H1 (cell line): ENCODE measurements around the gene KCMF1. TPM values are rescaled to one million over a fixed set of nuclear protein-coding genes. Genes with fewer than 3 reads are reported as not detected.

Source experiments
- CTCF ChIA-PET: fragments of 300-600 bp; sonication (Branson Sonifier 250); formaldehyde crosslinking; loops from one replicate; lab custom pipeline; 2021; ENCODE audit not compliant: partially characterized antibody; lab: Charles Lee
- POLR2A ChIA-PET: fragments of 300-600 bp; sonication (Branson Sonifier 250); formaldehyde crosslinking; loops from one replicate; lab custom pipeline; 2021; ENCODE audit warnings: inconsistent platforms; ENCODE audit not compliant: partially characterized antibody; lab: Charles Lee
- DNase-seq, 2 experiments: peaks; one replicate each; pipeline versions ENCODE4 v3.0.0 to v3.0.0-alpha.2; 2010 to 2022; ENCODE audit warnings: low spot score in 2 of 2, low read depth in 1 of 2, mixed read lengths in 1 of 2
- FAIRE-seq: peaks from 2 replicates; lab custom pipeline; 2011; peaks lifted over from hg19 to GRCh38; lab: Jason Lieb, UNC
- H2AFZ ChIP-seq: 2 replicates; pipeline ENCODE4 v1.8.1; 2012; ENCODE audit warnings: low read length, inconsistent platforms
- H2AK5ac ChIP-seq: 2 replicates; pipeline ENCODE4 v1.6.1; 2013; ENCODE audit warnings: low read depth, low read length
- H2BK120ac ChIP-seq: replicated peaks from 2 replicates; pipeline ENCODE3; 2013; ENCODE audit warnings: low read depth, low read length, inconsistent platforms
- H2BK12ac ChIP-seq: 2 replicates; pipeline ENCODE4 v1.6.1; 2013; ENCODE audit warnings: low read depth, low read length
- H2BK15ac ChIP-seq: 2 replicates; pipeline ENCODE4 v1.6.1; 2013; ENCODE audit warnings: low read length
- H2BK20ac ChIP-seq: 2 replicates; pipeline ENCODE4 v1.6.1; 2013; ENCODE audit warnings: low read length
- H2BK5ac ChIP-seq: 2 replicates; pipeline ENCODE4 v1.6.1; 2013; ENCODE audit warnings: low read depth, low read length
- H3K14ac ChIP-seq: 2 replicates; pipeline ENCODE4 v1.6.1; 2013; ENCODE audit warnings: inconsistent platforms; ENCODE audit not compliant: insufficient read length
- H3K18ac ChIP-seq: 2 replicates; pipeline ENCODE4 v1.6.1; 2013; ENCODE audit warnings: low read length; ENCODE audit errors: extremely low read depth
- H3K23ac ChIP-seq: 2 replicates; pipeline ENCODE4 v1.6.1; 2013; ENCODE audit warnings: inconsistent platforms; ENCODE audit not compliant: insufficient read length
- H3K23me2 ChIP-seq: 2 replicates; pipeline ENCODE4 v1.6.1; 2013; ENCODE audit warnings: low read depth, low read length
- H3K27ac ChIP-seq: 2 replicates; pipeline ENCODE4 v1.6.1; 2011; ENCODE audit warnings: low read depth, low read length, inconsistent platforms
- H3K27me3 ChIP-seq, 4 experiments: replicated peaks in 1 of 4; 1 replicate in 1 of 4; 2 replicates in 3 of 4; pipeline versions ENCODE4 v1.6.1 to v1.8.1; 2011 to 2013; ENCODE audit warnings: low read length in 3 of 4, mild to moderate bottlenecking in 3 of 4, inconsistent platforms in 2 of 4, mixed read lengths in 2 of 4, moderate library complexity in 1 of 4; ENCODE audit not compliant: control insufficient read depth in 3 of 4, insufficient read depth in 3 of 4; ENCODE audit errors: extremely low read depth in 1 of 4
- H3K36me3 ChIP-seq, 4 experiments: 2 replicates each; pipeline versions ENCODE4 v1.6.1 to v1.8.1; 2011 to 2013; ENCODE audit warnings: mild to moderate bottlenecking in 4 of 4, low read length in 3 of 4, moderate library complexity in 2 of 4, control low read depth in 1 of 4, inconsistent platforms in 1 of 4; ENCODE audit not compliant: insufficient read depth in 4 of 4, control insufficient read depth in 2 of 4
- H3K4ac ChIP-seq: replicated peaks from 2 replicates; pipeline ENCODE3; 2013; ENCODE audit warnings: low read length, low read depth, mixed read lengths, inconsistent platforms; ENCODE audit not compliant: insufficient read length
- H3K4me1 ChIP-seq, 4 experiments: replicated peaks in 1 of 4; 1 replicate in 1 of 4; 2 replicates in 3 of 4; pipeline versions ENCODE4 v1.6.1 to v1.8.1; 2011 to 2013; ENCODE audit warnings: low read length in 3 of 4, inconsistent platforms in 2 of 4, mixed read lengths in 1 of 4; ENCODE audit not compliant: insufficient read depth in 4 of 4, control insufficient read depth in 3 of 4
- H3K4me2 ChIP-seq, 2 experiments: 2 replicates each; pipeline versions ENCODE4 v1.6.1 to v1.8.1; 2011 to 2013; ENCODE audit warnings: low read depth in 2 of 2, low read length in 2 of 2, control low read depth in 1 of 2, inconsistent platforms in 1 of 2, mild to moderate bottlenecking in 1 of 2; ENCODE audit not compliant: insufficient read depth in 1 of 2
- H3K4me3 ChIP-seq, 4 experiments: fragments of 200-600, 300-600 bp in 1 of 4; sonication (generic), shearing (Covaris generic), sonication (Bioruptor Twin) in 1 of 4; 2 replicates each; pipeline versions ENCODE4 v1.5.1 to v1.8.1; 2011 to 2016; ENCODE audit warnings: low read length in 4 of 4, low read depth in 3 of 4, control low read depth in 2 of 4, inconsistent platforms in 2 of 4, mild to moderate bottlenecking in 2 of 4, mixed read lengths in 1 of 4, moderate library complexity in 1 of 4; ENCODE audit not compliant: insufficient read depth in 2 of 4; ENCODE audit errors: extremely low read depth in 1 of 4
- H3K56ac ChIP-seq: replicated peaks from 2 replicates; pipeline ENCODE3; 2013; ENCODE audit warnings: low read depth, mild to moderate bottlenecking, mixed read lengths, low read length, inconsistent platforms; ENCODE audit not compliant: insufficient read length
- H3K79me1 ChIP-seq: 2 replicates; pipeline ENCODE4 v1.6.1; 2013; ENCODE audit warnings: low read depth, low read length, control low read depth
- H3K79me2 ChIP-seq, 2 experiments: 2 replicates each; pipeline versions ENCODE4 v1.6.1 to v1.8.1; 2012 to 2013; ENCODE audit warnings: low read length in 2 of 2, mild to moderate bottlenecking in 2 of 2, inconsistent platforms in 1 of 2; ENCODE audit not compliant: insufficient read depth in 2 of 2, control insufficient read depth in 1 of 2
- H3K9ac ChIP-seq, 4 experiments: replicated peaks in 1 of 4; 1 replicate in 1 of 4; 2 replicates in 3 of 4; pipeline versions ENCODE4 v1.6.1 to v1.8.1; 2011 to 2013; ENCODE audit warnings: low read depth in 3 of 4, low read length in 3 of 4, control low read depth in 2 of 4, mild to moderate bottlenecking in 2 of 4, moderate library complexity in 2 of 4, inconsistent platforms in 1 of 4; ENCODE audit errors: extremely low read depth in 1 of 4
- H3K9me3 ChIP-seq, 2 experiments: 2 replicates each; pipeline versions ENCODE4 v1.6.1 to v1.8.1; 2012 to 2013; ENCODE audit warnings: mild to moderate bottlenecking in 2 of 2, moderate library complexity in 2 of 2, control low read depth in 1 of 2, inconsistent platforms in 1 of 2, low read depth in 1 of 2, low read length in 1 of 2, mixed read lengths in 1 of 2; ENCODE audit not compliant: insufficient read depth in 2 of 2
- H4K20me1 ChIP-seq, 2 experiments: replicated peaks in 1 of 2; 2 replicates each; pipeline versions ENCODE3 to v1.8.1; 2011 to 2013; ENCODE audit warnings: inconsistent platforms in 2 of 2, low read length in 2 of 2, mild to moderate bottlenecking in 1 of 2; ENCODE audit not compliant: insufficient read depth in 2 of 2, control insufficient read depth in 1 of 2
- H4K5ac ChIP-seq: 2 replicates; pipeline ENCODE4 v1.6.1; 2013; ENCODE audit warnings: low read length, low read depth, mixed read lengths, inconsistent platforms; ENCODE audit not compliant: insufficient read length
- H4K8ac ChIP-seq: 2 replicates; pipeline ENCODE4 v1.8.0; 2013; ENCODE audit warnings: mild to moderate bottlenecking, moderate library complexity, low read length, inconsistent platforms; ENCODE audit not compliant: insufficient read depth; ENCODE audit errors: extremely low read depth
- H4K91ac ChIP-seq: replicated peaks from 2 replicates; pipeline ENCODE3; 2013; ENCODE audit warnings: low read length, mixed read lengths, inconsistent platforms; ENCODE audit not compliant: insufficient read length
- ATF3 ChIP-seq: IDR thresholded peaks from 2 replicates; pipeline ENCODE4 v1.6.1; 2011; ENCODE audit warnings: low read depth, mild to moderate bottlenecking, low read length; ENCODE audit not compliant: insufficient read depth
- CHD1 ChIP-seq: IDR thresholded peaks from 2 replicates; pipeline ENCODE4 v1.6.1; 2012; ENCODE audit warnings: low read depth, low read length, improper control_type of control experiment
- GABPA ChIP-seq: IDR thresholded peaks from 2 replicates; pipeline ENCODE4 v1.6.1; 2011; ENCODE audit warnings: mild to moderate bottlenecking, low read length, moderate library complexity, borderline replicate concordance; ENCODE audit not compliant: insufficient read depth
- KDM5A ChIP-seq: fragments of 200-600 bp; IDR thresholded peaks from 2 replicates; pipeline ENCODE4 v1.7.1; 2012; ENCODE audit warnings: mild to moderate bottlenecking, low read length, inconsistent platforms, mixed read lengths
- NANOG ChIP-seq: IDR thresholded peaks from 2 replicates; pipeline ENCODE4 v1.6.1; 2011; ENCODE audit warnings: low read length, low read depth, mild to moderate bottlenecking, inconsistent platforms; ENCODE audit not compliant: insufficient read depth, poor library complexity, severe bottlenecking
- PHF8 ChIP-seq: fragments of 200-600 bp; sonication (generic); conservative IDR thresholded peaks from 2 replicates; pipeline ENCODE4 v1.7.1; 2012; ENCODE audit warnings: low read depth, mild to moderate bottlenecking, inconsistent platforms, low read length, moderate library complexity
- POLR2A ChIP-seq, 2 experiments: IDR thresholded peaks; 1 replicate in 1 of 2; 2 replicates in 1 of 2; pipeline ENCODE4 v1.6.1; 2011; ENCODE audit warnings: low read depth in 2 of 2, low read length in 2 of 2, mild to moderate bottlenecking in 2 of 2; ENCODE audit errors: control extremely low read depth in 1 of 2
- RFX5 ChIP-seq: IDR thresholded peaks from 2 replicates; pipeline ENCODE4 v1.6.1; 2011; ENCODE audit warnings: low read depth, low read length, improper control_type of control experiment, borderline replicate concordance
- SIRT6 ChIP-seq: IDR thresholded peaks from one replicate; pipeline ENCODE4 v1.7.1; 2012; ENCODE audit warnings: low read length, inconsistent platforms
- SP2 ChIP-seq: IDR thresholded peaks from 2 replicates; pipeline ENCODE4 v1.6.1; 2012; ENCODE audit warnings: mild to moderate bottlenecking, low read length, inconsistent platforms
- SRF ChIP-seq: IDR thresholded peaks from 2 replicates; pipeline ENCODE4 v1.6.1; 2011; ENCODE audit warnings: mild to moderate bottlenecking, low read depth, low read length, moderate library complexity
- TAF7 ChIP-seq: optimal IDR thresholded peaks from 2 replicates; pipeline ENCODE3; 2011; ENCODE audit warnings: low read depth, mild to moderate bottlenecking, inconsistent platforms, low read length, moderate library complexity, borderline replicate concordance
- USF2 ChIP-seq: IDR thresholded peaks from 2 replicates; pipeline ENCODE4 v1.6.1; 2011; ENCODE audit warnings: low read length, improper control_type of control experiment
- WGBS, 2 experiments: shearing (Covaris generic) in 1 of 2; methylation state at CpG; one replicate each; pipeline versions ENCODE4 v1.1.6 to v1.1.7; 2013 to 2015; ENCODE audit warnings: low lambda C conversion rate in 2 of 2, mixed read lengths in 2 of 2, inconsistent platforms in 1 of 2, low coverage in 1 of 2, missing lambda C conversion rate in 1 of 2; ENCODE audit not compliant: insufficient replicate concordance in 2 of 2, insufficient coverage in 1 of 2, insufficient read length in 1 of 2; ENCODE audit errors: extremely low coverage in 1 of 2, missing lambda C conversion rate in 1 of 2; 5-methylcytosine and 5-hydroxymethylcytosine counted together
- polyA plus RNA-seq, 7 experiments: library from polyadenylated mRNA; depleted of rRNA in 3 of 7; stranded (reverse) in 5 of 7; unstranded in 2 of 7; fragments of >200 nt in 5 of 7; fragments of 200-250 nt in 2 of 7; gene quantifications; 1 replicate in 5 of 7; 2 replicates in 1 of 7; 4 replicates in 1 of 7; pipeline versions ENCODE4 v1.2.1 to v1.2.3, GENCODE V29; 2011 to 2013; ENCODE audit warnings: missing spikeins in 2 of 7, mixed read lengths in 2 of 7
- total RNA-seq: library from RNA; stranded (reverse); fragmentation: NEBNext Ultra II Directional; extraction: Animal tissue kit (Norgen Biotek cat#: 25700); gene quantifications from 2 replicates; pipeline ENCODE4 v1.2.1, GENCODE V29; 2021

The KCMF1 gene
- total and polyA plus RNA-seq, 2 of the 8 experiments (the other 6 are each of a cell fraction or from before 2014, with no cell fraction given): 86.9 to 149 TPM

GRCh38 chr2:85001595-85001994, 30.6 kb downstream of the KCMF1 start:
- no peak overlapping the region for H3K18ac ChIP-seq
- no peak overlapping the region for H3K23ac ChIP-seq
- H2BK20ac ChIP-seq: no peak overlapping the region
- H4K91ac ChIP-seq: no peak overlapping the region
- no peak overlapping the region for H2BK120ac ChIP-seq
- DNase-seq (no peak), FAIRE-seq (no peak)
- H3K4me2 ChIP-seq: no peak overlapping the region
- ChIA-PET CTCF (interaction anchor here (0.5 to 2.0 kb wide), 5 partner anchors 9 to 75 kb away, joined by 3 to 7 read pairs (median 3); no protein-coding TSS in a partner anchor), POLR2A (interaction anchor here (0.8 to 1.6 kb wide), 2 partner anchors 14 to 55 kb away, joined by 3 to 4 read pairs; no protein-coding TSS in a partner anchor)
- no peak overlapping the region for H3K9ac ChIP-seq
- no peak overlapping the region for H2BK15ac ChIP-seq
- H3K79me2 ChIP-seq: peaks cover 17 to 94% of the 10 kb centered on the region in 2 experiments
- H3K36me3 ChIP-seq: peaks cover 0 to 4% (median 0%) of the 10 kb centered on the region in 4 experiments; a peak in 2 of 8 replicates
- H4K5ac ChIP-seq: no peak overlapping the region
- H3K79me1 ChIP-seq: peaks cover 3% of the 10 kb centered on the region
- H3K27ac ChIP-seq: no peak overlapping the region
- no peak overlapping the region for H2BK12ac ChIP-seq
- whole genome bisulfite sequencing, 2 experiments: 89% methylated on average over 2 of the region's 2 CpGs; no CpG with 5 or more reads in 1 of the 2 experiments
- H3K23me2 ChIP-seq: no peaks in the 10 kb centered on the region
- no peak overlapping the region for H3K4me3 ChIP-seq
- H3K14ac ChIP-seq: no peak overlapping the region
- peaks cover 5 to 12% of the 10 kb centered on the region in 2 experiments for H4K20me1 ChIP-seq
- no peak overlapping the region for H2BK5ac ChIP-seq
- H3K27me3 ChIP-seq: no peaks in the 10 kb centered on the region
- no peaks in the 10 kb centered on the region for H3K4me1 ChIP-seq
- no peak overlapping the region for H3K56ac ChIP-seq
- no peak overlapping the region for H4K8ac ChIP-seq
- H3K4ac ChIP-seq: no peak overlapping the region
- H2AFZ ChIP-seq: no peak overlapping the region
- H2AK5ac ChIP-seq: no peak overlapping the region
- peaks cover 0 to 2% of the 10 kb centered on the region in 2 experiments; a peak in 1 of 4 replicates for H3K9me3 ChIP-seq
- TF ChIP-seq KDM5A (no peak), CHD1 (no peak), SP2 (no peak), PHF8 (no peak), SIRT6 (no peak), ATF3 (no peak), POLR2A (IDR thresholded peaks at IDR 0.05; ENCODE audit: control extremely low read depth in 1 of 2, low read depth in 2 of 2, low read length in 2 of 2) (no peak), NANOG (no peak), TAF7 (no peak), GABPA (no peak), SRF (no peak), USF2 (no peak), RFX5 (no peak)
